ENCODE results near the gene ZSWIM8. TPM values are rescaled to one million over a fixed set of nuclear protein-coding genes. Genes with fewer than 3 reads are reported as not detected.

ZSWIM8 gene
- total RNA-seq, 4 donors from 2014 or later: 94.5 to 530 (median 188) TPM

- no peaks in the 10 kb centered on the region for H3K27me3 ChIP-seq
- WGBS, 2 donors (ENCODE audit: low coverage in 1 of 2): 13 to 26% methylated on average over 3 to 17 of the region's 17 CpGs
- no peak for TF ChIP-seq POLR2A (IDR thresholded peaks at IDR 0.05)
- peaks cover 22 to 37% (median 29%) of the 10 kb centered on the region in 4 donors for H3K4me1 ChIP-seq
- in situ Hi-C loops (cut with MboI; ENCODE audit: low pct_ligation_motif_present in 1 of 4, low pct_unique_long_range_greater_than_20kb in 1 of 4, low sequenced_read_pairs in 3 of 4): no loop called here
- peak overlapping the region; percentile 91 to 99 (median 95) for H3K27ac ChIP-seq
- peak overlapping the region; percentile 62 to 84 (median 78) for H3K4me3 ChIP-seq
- H3K36me3 ChIP-seq: peaks cover 0 to 18% (median 8%) of the 10 kb centered on the region in 4 donors
- H3K9me3 ChIP-seq: no peaks in the 10 kb centered on the region
- peak; percentile 87 for DNase-seq
- intact Hi-C loops (cut with DNase I; ENCODE audit: low total_unique reads): no loop called here
Observed at GRCh38 chr10:73771722-73772280, 13.6 kb upstream of the ZSWIM8 start.

DNA sequence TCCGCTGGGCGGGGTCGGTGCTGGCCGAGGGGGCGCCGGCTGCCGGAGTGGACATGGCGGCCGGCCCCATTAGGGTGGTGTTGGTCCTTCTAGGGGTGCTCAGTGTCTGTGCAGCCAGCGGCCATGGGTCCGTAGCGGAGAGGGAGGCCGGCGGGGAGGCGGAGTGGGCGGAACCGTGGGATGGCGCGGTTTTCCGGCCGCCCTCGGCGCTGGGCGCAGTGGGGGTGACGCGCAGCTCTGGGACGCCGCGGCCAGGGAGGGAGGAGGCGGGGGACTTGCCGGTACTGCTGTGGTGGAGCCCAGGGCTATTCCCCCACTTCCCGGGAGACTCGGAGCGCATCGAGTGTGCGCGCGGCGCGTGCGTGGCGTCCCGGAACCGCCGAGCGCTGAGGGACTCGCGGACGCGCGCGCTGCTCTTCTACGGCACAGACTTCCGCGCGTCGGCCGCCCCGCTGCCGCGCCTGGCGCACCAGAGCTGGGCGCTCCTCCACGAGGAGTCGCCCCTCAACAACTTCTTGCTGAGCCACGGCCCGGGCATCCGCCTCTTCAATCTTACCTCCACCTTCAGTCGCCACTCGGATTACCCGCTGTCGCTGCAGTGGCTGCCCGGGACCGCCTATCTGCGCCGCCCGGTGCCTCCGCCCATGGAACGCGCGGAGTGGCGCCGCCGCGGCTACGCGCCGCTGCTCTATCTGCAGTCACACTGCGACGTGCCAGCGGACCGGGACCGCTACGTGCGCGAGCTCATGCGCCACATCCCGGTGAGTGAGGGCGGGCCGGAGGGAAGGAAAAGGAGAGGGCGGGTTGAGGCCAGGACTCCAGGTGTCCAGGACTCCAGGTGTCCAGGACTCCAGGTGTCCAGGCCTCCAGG is 12.9 kb upstream of the ZSWIM8 start:
- 0% methylated on average over 73 of the region's 101 CpGs; no CpG with 5 or more reads in 1 of the 2 donors for WGBS, 2 donors (ENCODE audit: low coverage in 1 of 2)
- DNase-seq: peak; percentile 84
- peaks cover 0 to 17% (median 4%) of the 10 kb centered on the region in 4 donors for H3K36me3 ChIP-seq
- H3K4me3 ChIP-seq: peak overlapping the region; percentile 62 to 84 (median 78)
- H3K9me3 ChIP-seq: no peaks in the 10 kb centered on the region
- no peaks in the 10 kb centered on the region for H3K27me3 ChIP-seq
- H3K4me1 ChIP-seq: peaks cover 22 to 37% (median 29%) of the 10 kb centered on the region in 4 donors
- intact Hi-C loops (cut with DNase I; ENCODE audit: low total_unique reads) (no loop called here), in situ Hi-C loops (cut with MboI; ENCODE audit: low pct_ligation_motif_present in 1 of 4, low pct_unique_long_range_greater_than_20kb in 1 of 4, low sequenced_read_pairs in 3 of 4) (no loop called here)
- H3K27ac ChIP-seq: peak overlapping the region; percentile 91 to 99 (median 95)
- TF ChIP-seq CTCF (IDR thresholded peaks at IDR 0.05): peak in 1 of 5 experiments; percentile 16
- no peak for TF ChIP-seq EP300 (IDR thresholded peaks at IDR 0.05; ENCODE audit: low read depth)
- TF ChIP-seq POLR2A (IDR thresholded peaks at IDR 0.05): peak; percentile 69
- TF ChIP-seq POLR2AphosphoS5 (IDR thresholded peaks at IDR 0.05): peak; percentile 87 to 90 (median 89)

- Histone ChIP-seq H3K4me3 (peak overlapping the region; percentile 62 to 84 (median 78)), H3K36me3 (peaks cover 0 to 9% (median 2%) of the 10 kb centered on the region in 4 donors), H3K27ac (peak overlapping the region; percentile 91 to 99 (median 95)), H3K9me3 (no peaks in the 10 kb centered on the region), H3K4me1 (peaks cover 22 to 37% (median 29%) of the 10 kb centered on the region in 4 donors), H3K27me3 (no peaks in the 10 kb centered on the region)
- TF ChIP-seq POLR2AphosphoS5 (IDR thresholded peaks at IDR 0.05): no peak
- no peak for TF ChIP-seq CTCF (IDR thresholded peaks at IDR 0.05)
- TF ChIP-seq POLR2A (IDR thresholded peaks at IDR 0.05): peak; percentile 12
- TF ChIP-seq EP300 (IDR thresholded peaks at IDR 0.05; ENCODE audit: low read depth): no peak
- in situ Hi-C loops (cut with MboI; ENCODE audit: low pct_ligation_motif_present in 1 of 4, low pct_unique_long_range_greater_than_20kb in 1 of 4, low sequenced_read_pairs in 3 of 4) (no loop called here), intact Hi-C loops (cut with DNase I; ENCODE audit: low total_unique reads) (no loop called here)
- 1% methylated on average over 23 of the region's 29 CpGs; no CpG with 5 or more reads in 1 of the 2 donors for WGBS, 2 donors (ENCODE audit: low coverage in 1 of 2)
- no peak for DNase-seq
Observed at GRCh38 chr10:73773152-73773879, 12.1 kb upstream of the ZSWIM8 start.

GRCh38 chr10:73774637-73775036 is 10.8 kb upstream of the ZSWIM8 start:
- in situ Hi-C loops (cut with MboI; ENCODE audit: low pct_ligation_motif_present in 1 of 4, low pct_unique_long_range_greater_than_20kb in 1 of 4, low sequenced_read_pairs in 3 of 4) (no loop called here), intact Hi-C loops (cut with DNase I; ENCODE audit: low total_unique reads) (no loop called here)
- H3K36me3 ChIP-seq: peaks cover 0 to 10% (median 3%) of the 10 kb centered on the region in 4 donors
- TF ChIP-seq POLR2AphosphoS5 (IDR thresholded peaks at IDR 0.05) (no peak), EP300 (IDR thresholded peaks at IDR 0.05; ENCODE audit: low read depth) (no peak), CTCF (IDR thresholded peaks at IDR 0.05) (no peak), POLR2A (IDR thresholded peaks at IDR 0.05) (no peak)
- peaks cover 22 to 37% (median 29%) of the 10 kb centered on the region in 4 donors for H3K4me1 ChIP-seq
- no peaks in the 10 kb centered on the region for H3K27me3 ChIP-seq
- H3K9me3 ChIP-seq: no peaks in the 10 kb centered on the region
- H3K27ac ChIP-seq: peak overlapping the region in 1 of 4 donors; percentile 94
- 32 to 34% methylated on average over 5 of the region's 5 CpGs for WGBS, 2 donors (ENCODE audit: low coverage in 1 of 2)
- H3K4me3 ChIP-seq: peak overlapping the region in 1 of 4 donors; percentile 72
- no peak for DNase-seq
